OCI-LY7 (cell line): ENCODE data around the gene SRGAP1.

Experiments
- CTCF ChIP-seq: fragments of 200-600 bp; sonication (generic); conservative IDR thresholded peaks from 2 replicates; pipeline ENCODE4 v1.5.1; 2014; ENCODE audit warnings: mild to moderate bottlenecking, antibody characterized with exemption, low read length, moderate library complexity, mixed read lengths
- EZH2phosphoT487 ChIP-seq: fragments of 200-600 bp; sonication (generic); IDR thresholded peaks from 2 replicates; pipeline ENCODE4 v1.6.1; 2018; ENCODE audit warnings: low read depth, borderline replicate concordance, mild to moderate bottlenecking, mixed run types, antibody characterized with exemption, low read length, moderate library complexity, mixed read lengths

GRCh38 chr12:63814146-63814772, 30.2 kb upstream of the SRGAP1 start:
- TF ChIP-seq CTCF, result no peak
- TF ChIP-seq EZH2phosphoT487, result no peak
